Mesenteric fat pad (tissue), 1 donor: ENCODE results near the gene GNB1L. TPM values are rescaled to one million over a fixed set of nuclear protein-coding genes. Genes with fewer than 3 reads are reported as not detected.

Experiments used
- DNase-seq: peaks from one replicate; pipeline ENCODE4 v3.0.0-alpha.2; 2020; ENCODE audit warnings: low spot score
- total RNA-seq: library from RNA; stranded (reverse); fragmentation: NEBNext Ultra II Directional; extraction: Animal tissue kit (Norgen Biotek cat#: 25700); gene quantifications from one replicate; pipeline ENCODE4 v1.2.1, GENCODE V29; 2021
- donor health status: DM: yes; HTN: yes; CAD: no.

The GNB1L gene
- total RNA-seq, 1 donor from 2014 or later: 4.2 TPM

- no peak for DNase-seq
Observed at GRCh38 chr22:19845054-19845722, 9.5 kb downstream of the GNB1L start.

- DNase-seq: no peak
Observed at GRCh38 chr22:19844377-19845053, 10.2 kb downstream of the GNB1L start.

- DNase-seq: no peak
Observed at GRCh38 chr22:19843857-19844376, 10.8 kb downstream of the GNB1L start.

- DNase-seq: no peak
Observed at GRCh38 chr22:19843107-19843856, 11.4 kb downstream of the GNB1L start.

GRCh38 chr22:19842393-19843106 is 12.1 kb downstream of the GNB1L start:
- DNase-seq: no peak

- no peak for DNase-seq
Observed at GRCh38 chr22:19841641-19842392, 12.9 kb downstream of the GNB1L start.

GRCh38 chr22:19840955-19841640 is 13.6 kb downstream of the GNB1L start:
- no peak for DNase-seq

- no peak for DNase-seq
Observed at GRCh38 chr22:19840059-19840458, 14.6 kb downstream of the GNB1L start.

- no peak for DNase-seq
Observed at GRCh38 chr22:19837915-19838314, 16.8 kb downstream of the GNB1L start.

GRCh38 chr22:19836512-19836911 is 18.2 kb downstream of the GNB1L start:
- DNase-seq: no peak

- no peak for DNase-seq
Observed at GRCh38 chr22:19834599-19834998, 20.1 kb downstream of the GNB1L start.

GRCh38 chr22:19833327-19833726 is 21.3 kb downstream of the GNB1L start:
- peak; percentile 37 for DNase-seq

- DNase-seq: peak; percentile 33
Observed at GRCh38 chr22:19832476-19833108, 22.1 kb downstream of the GNB1L start.

- peak; percentile 24 for DNase-seq
Observed at GRCh38 chr22:19831979-19832378, 22.7 kb downstream of the GNB1L start.

GRCh38 chr22:19831016-19831415 is 23.7 kb downstream of the GNB1L start:
- DNase-seq: peak; percentile 51

- no peak for DNase-seq
Observed at GRCh38 chr22:19828035-19828401, 26.7 kb downstream of the GNB1L start.

- no peak for DNase-seq
Observed at GRCh38 chr22:19827341-19828034, 27.2 kb downstream of the GNB1L start.

- no peak for DNase-seq
Observed at GRCh38 chr22:19826619-19826950, 28.1 kb downstream of the GNB1L start.
